ENCODE data around the gene CAMK2A. TPM values are rescaled to one million over a fixed set of nuclear protein-coding genes. Genes with fewer than 3 reads are reported as not detected.

CAMK2A gene
- total and polyA plus RNA-seq, 2 experiments from 2014 or later: 1.2 to 2.6 TPM

- WGBS (ENCODE audit: low lambda C conversion rate, missing lambda C conversion rate): 70% methylated on average over 5 of the region's 5 CpGs
- H3K4me3 ChIP-seq: no peak overlapping the region
- peaks cover 18% of the 10 kb centered on the region for H3K4me1 ChIP-seq (ENCODE audit: insufficient read depth)
- no peaks in the 10 kb centered on the region for H3K36me3 ChIP-seq (replicated peaks; ENCODE audit: insufficient read depth, low read depth)
- H3K27ac ChIP-seq: no peak overlapping the region
- no peaks in the 10 kb centered on the region for H4K20me1 ChIP-seq (ENCODE audit: insufficient read depth, poor library complexity, severe bottlenecking)
- no peaks in the 10 kb centered on the region for H3K79me2 ChIP-seq
- TF ChIP-seq EZH2phosphoT487 (IDR thresholded peaks at IDR 0.05; ENCODE audit: low read depth, severe bottlenecking, unreplicated experiment) (no peak), CTCF (IDR thresholded peaks at IDR 0.05; ENCODE audit: poor library complexity) (no peak), EZH2 (IDR thresholded peaks at IDR 0.05; ENCODE audit: borderline replicate concordance) (no peak)
- DNase-seq (ENCODE audit: low spot score): no peak
- H3K9me2 ChIP-seq (replicated peaks; ENCODE audit: insufficient read depth): no peaks in the 10 kb centered on the region
- H2AFZ ChIP-seq: no peak overlapping the region
- no peaks in the 10 kb centered on the region for H3K27me3 ChIP-seq
- no peaks in the 10 kb centered on the region for H3K9me3 ChIP-seq (ENCODE audit: low read depth)
- no peak overlapping the region for H3K4me2 ChIP-seq
Measured at GRCh38 chr5:150246835-150247234, 42.7 kb downstream of the CAMK2A start.

GRCh38 chr5:150246429-150246828 is 43.1 kb downstream of the CAMK2A start:
- no peaks in the 10 kb centered on the region for H3K36me3 ChIP-seq (replicated peaks; ENCODE audit: insufficient read depth, low read depth)
- H3K9me3 ChIP-seq (ENCODE audit: low read depth): no peaks in the 10 kb centered on the region
- no peak overlapping the region for H2AFZ ChIP-seq
- TF ChIP-seq EZH2 (IDR thresholded peaks at IDR 0.05; ENCODE audit: borderline replicate concordance) (no peak), CTCF (IDR thresholded peaks at IDR 0.05; ENCODE audit: poor library complexity) (no peak), EZH2phosphoT487 (IDR thresholded peaks at IDR 0.05; ENCODE audit: low read depth, severe bottlenecking, unreplicated experiment) (no peak)
- no peak overlapping the region for H3K4me2 ChIP-seq
- H3K79me2 ChIP-seq: no peaks in the 10 kb centered on the region
- WGBS (ENCODE audit: low lambda C conversion rate, missing lambda C conversion rate): 84% methylated on average over 5 of the region's 5 CpGs
- DNase-seq (ENCODE audit: low spot score): no peak
- no peak overlapping the region for H3K27ac ChIP-seq
- peaks cover 18% of the 10 kb centered on the region for H3K4me1 ChIP-seq (ENCODE audit: insufficient read depth)
- H3K4me3 ChIP-seq: no peak overlapping the region
- H4K20me1 ChIP-seq (ENCODE audit: insufficient read depth, poor library complexity, severe bottlenecking): no peaks in the 10 kb centered on the region
- no peaks in the 10 kb centered on the region for H3K9me2 ChIP-seq (replicated peaks; ENCODE audit: insufficient read depth)
- no peaks in the 10 kb centered on the region for H3K27me3 ChIP-seq

- Histone ChIP-seq H3K27ac (no peak overlapping the region), H3K4me1 (ENCODE audit: insufficient read depth) (peaks cover 18% of the 10 kb centered on the region), H3K9me2 (replicated peaks; ENCODE audit: insufficient read depth) (no peaks in the 10 kb centered on the region), H3K36me3 (replicated peaks; ENCODE audit: insufficient read depth, low read depth) (no peaks in the 10 kb centered on the region), H3K79me2 (no peaks in the 10 kb centered on the region), H2AFZ (no peak overlapping the region), H4K20me1 (ENCODE audit: insufficient read depth, poor library complexity, severe bottlenecking) (no peaks in the 10 kb centered on the region), H3K4me2 (peak overlapping the region; percentile 49), H3K9me3 (ENCODE audit: low read depth) (no peaks in the 10 kb centered on the region), H3K27me3 (no peaks in the 10 kb centered on the region), H3K4me3 (no peak overlapping the region)
- 78% methylated on average over 3 of the region's 3 CpGs for WGBS (ENCODE audit: low lambda C conversion rate, missing lambda C conversion rate)
- TF ChIP-seq EZH2phosphoT487 (IDR thresholded peaks at IDR 0.05; ENCODE audit: low read depth, severe bottlenecking, unreplicated experiment): no peak
- no peak for TF ChIP-seq CTCF (IDR thresholded peaks at IDR 0.05; ENCODE audit: poor library complexity)
- no peak for TF ChIP-seq EZH2 (IDR thresholded peaks at IDR 0.05; ENCODE audit: borderline replicate concordance)
- DNase-seq (ENCODE audit: low spot score): no peak
Measured at GRCh38 chr5:150245808-150246207, 43.8 kb downstream of the CAMK2A start.
